ENCODE data around the gene IFNL1.
"Not testable (repeated sequence)": the region's sequence is repeated elsewhere in the genome, so short reads cannot be mapped to it uniquely, and the experiment has no call there.

The IFNL1 gene

GRCh38 chr19:39332738-39333137 lies 36.5 kb downstream of the IFNL1 start:
- DNase-seq, result not testable (repeated sequence)

- DNase-seq, result no peak
Measured at GRCh38 chr19:39333507-39333906, 37.3 kb downstream of the IFNL1 start.

GRCh38 chr19:39334444-39334976 lies 38.3 kb downstream of the IFNL1 start:
- no peak for DNase-seq

- DNase-seq, result peak; percentile 50
Measured at GRCh38 chr19:39335168-39335548, 39.0 kb downstream of the IFNL1 start.

- no peak for DNase-seq
Measured at GRCh38 chr19:39336483-39336882, 40.3 kb downstream of the IFNL1 start.

- DNase-seq, result no peak
Measured at GRCh38 chr19:39339674-39340073, 43.5 kb downstream of the IFNL1 start.

- not testable (repeated sequence) for DNase-seq
Measured at GRCh38 chr19:39340156-39340555, 43.9 kb downstream of the IFNL1 start.

GRCh38 chr19:39341129-39341718 lies 45.0 kb downstream of the IFNL1 start:
- DNase-seq, result peak; percentile 43

GRCh38 chr19:39341719-39342604 lies 45.8 kb downstream of the IFNL1 start, which contains the start of gene SAMD4B:
Gene SAMD4B (plus strand): TSS chr19:39342421. CDS start chr19:39356894, 14,473 bp downstream.
- peak; percentile 99 for DNase-seq

GRCh38 chr19:39342647-39343305 lies 46.6 kb downstream of the IFNL1 start:
- no peak for DNase-seq

GRCh38 chr19:39345956-39346355 lies 49.7 kb downstream of the IFNL1 start:
- DNase-seq, result no peak

GRCh38 chr19:39347332-39348164 lies 51.3 kb downstream of the IFNL1 start:
- no peak for DNase-seq

Data from stimulated activated CD4-positive, alpha-beta T cell treated with anti-CD3 and anti-CD28 coated beads, Interleukin-15, amount 100 ng/mL, for 24 hours (primary cell).